GM18498 (cell line): Measurements from ENCODE around the gene NKD2.
"Not testable (repeated sequence)": the region's sequence is repeated elsewhere in the genome, so short reads cannot be mapped to it uniquely, and the experiment has no call there.

Experiments
- ATAC-seq: cut with Tn5 transposase; IDR thresholded peaks from one replicate; pipeline ENCODE4 v1.9.1; 2021; ENCODE audit warnings: mild to moderate bottlenecking, moderate library complexity; ENCODE audit not compliant: unreplicated experiment

The NKD2 gene

DNA sequence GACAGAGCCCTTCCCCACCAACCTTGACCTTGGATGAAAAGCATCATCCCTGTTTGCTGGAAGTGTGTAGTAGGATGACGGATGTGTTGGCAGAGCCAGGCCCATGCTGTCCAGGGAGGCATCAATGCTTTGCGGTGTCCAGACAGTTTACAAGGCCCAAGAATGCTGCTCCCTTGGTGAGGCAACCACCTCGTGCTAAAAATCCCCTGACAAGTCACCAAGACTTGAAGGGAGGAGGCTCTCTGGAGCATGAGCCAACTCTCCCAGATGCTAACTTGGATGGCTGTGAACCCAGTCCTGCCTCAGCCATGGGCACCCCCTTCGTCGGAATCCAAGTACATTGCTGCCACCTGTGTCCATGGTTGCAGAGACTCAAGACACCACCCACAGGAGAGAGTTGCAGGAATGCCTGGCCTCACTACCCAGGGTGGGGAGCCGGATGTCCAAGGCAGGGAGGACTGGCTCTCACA is 9.5 kb upstream of the NKD2 start:
- ATAC-seq, result no peak

GRCh38 chr5:999724-1000123 is 8.9 kb upstream of the NKD2 start:
- no peak for ATAC-seq

- ATAC-seq, result no peak
These were observed 8.3 kb upstream of the NKD2 start for GRCh38 chr5:1000329-1000728.

GRCh38 chr5:1000831-1001230 is 7.8 kb upstream of the NKD2 start:
- not testable (repeated sequence) for ATAC-seq

DNA sequence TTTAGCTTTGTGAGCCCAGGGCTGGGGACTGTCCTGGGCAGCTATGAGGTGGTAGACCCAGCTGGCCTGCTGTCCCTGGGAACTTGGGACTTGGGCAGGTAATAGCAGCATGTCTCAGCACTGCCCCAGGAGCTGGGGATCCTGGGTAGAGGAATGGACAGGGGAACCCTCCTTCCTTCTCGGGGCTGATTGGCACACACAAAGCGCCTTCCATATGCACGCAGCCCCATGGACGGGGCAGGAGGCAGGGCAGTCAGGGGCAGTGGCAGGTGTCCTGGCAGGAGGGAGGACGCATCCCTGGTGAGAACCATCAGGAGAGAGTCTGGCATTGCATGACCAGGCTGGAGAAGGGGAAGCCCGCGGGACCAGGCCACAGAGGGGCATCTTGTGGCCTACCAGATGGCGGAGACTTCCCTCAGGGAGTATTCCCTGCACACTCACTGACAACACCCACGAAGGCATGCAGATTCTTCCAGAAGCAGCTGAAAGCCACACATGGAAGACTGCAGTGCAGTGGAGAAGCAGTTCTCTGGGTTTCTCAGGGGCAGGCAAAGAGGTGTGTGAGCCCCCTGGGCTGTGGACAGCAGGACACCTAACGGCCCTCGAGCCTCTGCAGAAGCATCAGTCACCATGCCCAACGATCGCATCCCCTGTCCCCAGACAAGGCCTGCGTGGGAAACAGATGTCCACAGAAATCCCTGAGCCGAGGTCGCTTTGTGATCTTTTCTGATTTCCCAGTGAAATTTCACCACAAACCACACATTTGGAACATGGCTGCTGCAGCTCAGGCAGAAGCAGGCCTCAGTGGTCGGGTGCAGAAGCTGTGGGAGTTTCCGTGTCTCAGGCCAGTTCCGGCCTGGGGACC is 7.0 kb upstream of the NKD2 start:
- ATAC-seq, result no peak

- no peak for ATAC-seq
These were observed 6.4 kb upstream of the NKD2 start for GRCh38 chr5:1002271-1002546.

- no peak for ATAC-seq
These were observed 5.8 kb upstream of the NKD2 start for GRCh38 chr5:1002836-1003235.

DNA sequence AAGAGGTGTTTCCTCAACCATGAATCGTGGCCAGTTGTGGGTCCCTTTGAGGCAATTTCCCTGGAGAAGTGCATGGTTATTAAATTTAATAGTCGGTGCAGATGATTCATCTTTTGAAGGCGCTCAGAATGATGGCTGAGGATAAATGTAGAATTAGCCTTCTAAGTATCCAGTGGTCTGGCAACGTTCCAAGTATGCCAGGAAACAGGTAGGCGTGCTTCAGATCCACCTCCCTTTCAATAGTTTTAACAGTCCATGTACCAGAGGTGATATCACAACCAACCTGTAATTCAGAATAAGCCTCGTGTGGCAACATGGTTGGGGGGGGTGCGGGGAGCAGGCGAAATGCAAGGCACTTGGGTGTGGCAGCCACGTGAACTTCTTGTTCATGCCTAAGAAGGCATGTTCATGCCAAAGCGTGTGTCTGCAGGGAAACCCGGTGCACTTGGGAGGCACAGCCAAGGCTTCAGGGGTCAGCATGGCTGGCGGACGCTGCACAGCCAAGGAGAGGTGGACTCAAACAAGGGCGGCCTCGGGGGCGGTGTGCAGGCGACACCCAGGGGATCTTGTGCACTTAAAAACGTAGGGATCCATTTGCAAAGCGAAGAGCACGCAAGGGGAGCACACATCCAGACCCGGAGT is 5.2 kb upstream of the NKD2 start:
- ATAC-seq, result no peak

DNA sequence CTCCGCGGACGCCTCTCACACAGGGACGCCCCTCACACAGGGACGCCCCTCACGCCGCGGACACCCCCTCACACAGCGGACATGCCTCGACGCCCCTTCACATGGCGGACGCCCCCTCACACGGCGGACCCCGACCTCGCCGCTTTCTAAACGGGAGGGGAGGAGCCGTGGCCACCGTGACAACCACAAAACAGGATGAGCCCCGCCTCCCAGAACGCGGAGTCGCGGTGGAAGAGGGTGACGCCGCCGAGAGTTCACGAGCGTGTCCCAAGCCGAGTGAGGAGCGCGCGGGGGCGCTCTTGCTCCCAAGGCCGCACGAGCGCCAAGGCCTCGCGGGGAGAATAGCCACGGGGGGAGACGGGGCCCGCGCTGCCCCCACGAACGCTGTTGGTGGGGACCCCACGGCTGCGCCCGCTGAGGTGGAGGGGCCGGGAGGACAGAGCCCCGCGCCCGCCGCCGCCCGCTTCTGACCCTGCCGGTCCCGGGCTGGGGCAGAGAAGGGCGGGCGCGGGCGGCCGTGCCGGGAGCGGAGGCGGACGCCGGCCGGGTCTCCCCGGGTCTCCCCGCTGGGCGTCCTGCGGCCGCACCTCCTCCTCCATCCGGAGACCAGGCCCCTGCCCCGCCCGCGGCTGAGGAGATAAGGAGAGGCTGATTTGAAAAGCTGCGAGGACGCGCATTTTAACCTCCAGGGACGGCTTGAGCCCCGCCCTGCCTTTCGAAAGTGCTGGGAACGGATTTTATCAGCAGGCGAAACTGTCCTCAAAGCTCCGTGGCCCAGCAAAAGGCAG is 3.9 kb upstream of the NKD2 start:
- no peak for ATAC-seq

GRCh38 chr5:1005249-1005851 is 3.3 kb upstream of the NKD2 start:
- no peak for ATAC-seq

- no peak for ATAC-seq
These were observed 2.5 kb upstream of the NKD2 start for GRCh38 chr5:1005904-1006655.

DNA sequence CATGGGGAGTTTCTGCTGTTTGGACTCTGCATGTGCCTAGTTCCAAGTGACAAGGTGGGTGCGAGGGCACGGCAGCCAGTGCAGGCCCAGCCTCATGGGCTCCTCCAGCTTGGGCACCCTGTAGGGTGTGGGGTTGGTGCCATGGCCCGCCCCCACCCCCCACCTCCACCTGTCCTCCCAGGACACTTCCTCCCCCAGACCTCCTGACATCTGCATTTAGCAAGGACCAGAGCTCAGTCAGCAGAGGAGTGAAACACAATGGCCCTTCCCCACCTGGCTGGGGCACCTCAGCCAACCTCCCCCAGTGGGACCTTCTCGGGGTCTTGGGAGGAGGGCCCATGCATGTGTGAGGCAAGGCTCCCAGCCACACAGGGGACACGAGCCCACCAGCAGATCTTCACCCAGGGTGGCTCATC is 1.9 kb upstream of the NKD2 start:
- no peak for ATAC-seq

GRCh38 chr5:1007221-1007680 is 1.4 kb upstream of the NKD2 start:
- no peak for ATAC-seq

- no peak for ATAC-seq
These were observed 736 bp upstream of the NKD2 start for GRCh38 chr5:1007681-1008450.

GRCh38 chr5:1009359-1010180 is 968 bp downstream of the NKD2 start:
- ATAC-seq, result no peak

- ATAC-seq, result no peak
These were observed 1.5 kb downstream of the NKD2 start for GRCh38 chr5:1010181-1010510.

DNA sequence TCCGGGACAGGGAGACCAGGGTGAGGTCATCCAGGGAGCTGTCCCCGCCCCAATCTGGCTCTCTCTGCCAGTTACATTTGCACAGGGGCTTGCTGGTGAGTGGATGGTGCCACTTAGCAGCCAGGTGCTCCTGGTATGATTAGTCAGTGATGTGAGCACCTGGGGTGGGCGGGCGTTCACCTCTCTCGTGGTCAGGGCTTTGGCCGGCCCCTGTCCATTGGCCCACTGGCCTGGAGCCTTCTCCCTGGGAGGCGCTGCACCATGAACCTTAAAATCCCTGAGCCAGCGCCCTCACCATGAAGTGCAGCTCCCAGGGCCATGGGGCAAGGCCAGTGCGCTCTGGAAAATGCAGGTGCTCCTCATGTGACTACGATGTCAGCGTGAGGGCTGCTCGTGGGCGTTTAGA is 2.0 kb downstream of the NKD2 start:
- ATAC-seq, result no peak

DNA sequence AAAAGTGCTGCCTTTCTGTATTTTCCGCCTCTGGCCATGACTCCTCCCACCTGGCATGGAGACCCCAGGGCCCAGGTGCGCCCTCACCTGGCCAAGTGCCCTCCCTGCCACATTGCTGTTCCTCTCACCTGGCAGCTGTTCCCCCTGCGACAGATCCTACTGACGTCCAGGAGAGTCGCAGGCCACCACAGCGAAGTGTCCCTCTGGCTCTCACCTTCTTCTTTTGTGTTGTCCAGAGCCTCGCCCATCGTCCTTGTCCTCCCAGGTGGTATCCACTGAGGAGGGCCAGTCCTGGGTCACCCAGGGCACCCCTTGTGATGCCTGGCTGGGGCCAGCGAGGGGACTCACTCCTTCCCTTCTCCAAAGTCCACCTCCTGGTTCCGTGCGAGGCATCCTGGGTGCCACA is 2.6 kb downstream of the NKD2 start:
- ATAC-seq, result no peak

- ATAC-seq, result no peak
These were observed 3.2 kb downstream of the NKD2 start for GRCh38 chr5:1011741-1012312.
